Embryonic facial prominence (tissue), 1 donor: ENCODE data around the gene AVEN.
"Not testable (repeated sequence)": the region's sequence is repeated elsewhere in the genome, so short reads cannot be mapped to it uniquely, and the experiment has no call there.

Experiments
- DNase-seq: peaks from one replicate; pipeline ENCODE4 v3.0.0-alpha.2; 2016; ENCODE audit errors: extremely low spot score

AVEN gene

GRCh38 chr15:33852094-33852493 lies 186.9 kb downstream of the AVEN start:
- no peak for DNase-seq

GRCh38 chr15:33851079-33851478 lies 187.9 kb downstream of the AVEN start:
- no peak for DNase-seq

- no peak for DNase-seq
Observed at GRCh38 chr15:33848011-33848410, 191.0 kb downstream of the AVEN start.

- DNase-seq: no peak
Observed at GRCh38 chr15:33846862-33847261, 192.1 kb downstream of the AVEN start.

GRCh38 chr15:33846142-33846541 lies 192.9 kb downstream of the AVEN start:
- DNase-seq: no peak

GRCh38 chr15:33844597-33844996 lies 194.4 kb downstream of the AVEN start:
- DNase-seq: no peak

- no peak for DNase-seq
Observed at GRCh38 chr15:33844186-33844585, 194.8 kb downstream of the AVEN start.

GRCh38 chr15:33840615-33841014 lies 198.4 kb downstream of the AVEN start:
- DNase-seq: no peak

- DNase-seq: no peak
Observed at GRCh38 chr15:33839540-33839939, 199.5 kb downstream of the AVEN start.

- DNase-seq: no peak
Observed at GRCh38 chr15:33837294-33837693, 201.7 kb downstream of the AVEN start.

- DNase-seq: no peak
Observed at GRCh38 chr15:33834892-33835743, 203.9 kb downstream of the AVEN start.

GRCh38 chr15:33831646-33832045 lies 207.4 kb downstream of the AVEN start:
- DNase-seq: no peak

- no peak for DNase-seq
Observed at GRCh38 chr15:33830351-33830750, 208.7 kb downstream of the AVEN start.

GRCh38 chr15:33826201-33826600 lies 212.8 kb downstream of the AVEN start:
- DNase-seq: no peak

- DNase-seq: no peak
Observed at GRCh38 chr15:33825453-33825852, 213.6 kb downstream of the AVEN start.

- no peak for DNase-seq
Observed at GRCh38 chr15:33823119-33823518, 215.9 kb downstream of the AVEN start.

- DNase-seq: no peak
Observed at GRCh38 chr15:33822479-33822878, 216.5 kb downstream of the AVEN start.

- not testable (repeated sequence) for DNase-seq
Observed at GRCh38 chr15:33819499-33819898, 219.5 kb downstream of the AVEN start.
